Activated CD8-positive, alpha-beta memory T cell treated with anti-CD3 and anti-CD28 coated beads for 1 hour (primary cell): ENCODE data around the gene LHFPL3.

Experiments used
- DNase-seq, 2 donors: peaks; one replicate each; pipeline ENCODE4 v3.0.0-alpha.2; 2020; ENCODE audit warnings: low read depth in 1 of 2; ENCODE audit errors: extremely low read depth in 1 of 2

Gene LHFPL3

DNA sequence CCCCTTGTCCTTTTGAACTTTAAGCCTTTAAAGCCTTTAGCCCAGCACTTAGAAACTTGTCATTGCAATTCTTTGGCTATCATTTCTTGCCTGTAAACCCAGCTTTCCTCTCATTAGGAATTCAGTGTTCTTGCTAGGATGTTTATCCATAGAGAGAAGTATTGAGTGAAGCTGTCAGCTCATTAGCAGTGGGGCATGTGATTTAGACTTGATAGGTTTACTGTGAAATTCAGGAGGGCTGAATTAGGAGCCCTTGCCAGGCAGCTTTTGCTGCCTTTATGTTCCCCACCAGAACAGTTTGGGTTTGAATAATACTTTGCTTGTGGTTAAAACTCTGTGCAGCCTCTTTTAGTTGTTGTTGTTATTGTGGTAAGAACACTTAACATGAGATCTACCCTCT lies 39.5 kb downstream of the LHFPL3 start:
- DNase-seq, result no peak

DNA sequence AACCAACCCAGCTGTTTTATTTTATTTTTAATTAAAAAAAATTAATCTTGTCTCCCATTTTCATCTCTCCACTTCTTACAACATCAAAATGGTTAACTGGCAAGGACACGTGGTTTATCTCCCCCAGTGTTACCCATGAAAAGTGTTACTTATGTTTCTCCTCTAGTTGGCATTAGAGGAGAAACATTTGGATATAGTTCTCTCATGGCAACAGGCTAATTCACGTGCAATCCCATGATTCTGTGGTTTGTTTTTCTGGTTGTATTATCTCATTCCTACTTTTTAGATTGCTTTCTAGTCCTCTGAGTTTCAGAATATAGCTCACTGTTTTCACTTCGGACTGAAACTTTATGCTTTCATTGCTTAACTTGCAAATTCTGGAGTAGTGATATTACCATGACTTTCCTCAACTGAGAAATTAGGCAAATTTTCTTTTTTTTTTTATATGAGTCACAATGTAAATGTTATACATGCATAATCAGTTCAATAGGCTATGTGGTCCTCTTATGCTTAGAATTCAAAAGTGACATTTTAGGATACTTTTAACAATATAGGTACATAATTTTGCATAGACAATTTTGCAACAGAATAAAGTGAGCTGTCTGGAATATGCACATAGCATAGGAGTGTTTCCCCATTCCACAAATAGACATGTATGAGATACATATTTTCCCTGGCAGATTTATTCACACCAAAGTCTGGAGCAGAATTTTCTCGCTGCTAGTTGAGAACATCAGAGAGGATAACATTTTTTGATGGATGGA lies 43.0 kb downstream of the LHFPL3 start:
- DNase-seq, result no peak

GRCh38 chr7:104371980-104372357 lies 43.6 kb downstream of the LHFPL3 start:
- no peak for DNase-seq

DNA sequence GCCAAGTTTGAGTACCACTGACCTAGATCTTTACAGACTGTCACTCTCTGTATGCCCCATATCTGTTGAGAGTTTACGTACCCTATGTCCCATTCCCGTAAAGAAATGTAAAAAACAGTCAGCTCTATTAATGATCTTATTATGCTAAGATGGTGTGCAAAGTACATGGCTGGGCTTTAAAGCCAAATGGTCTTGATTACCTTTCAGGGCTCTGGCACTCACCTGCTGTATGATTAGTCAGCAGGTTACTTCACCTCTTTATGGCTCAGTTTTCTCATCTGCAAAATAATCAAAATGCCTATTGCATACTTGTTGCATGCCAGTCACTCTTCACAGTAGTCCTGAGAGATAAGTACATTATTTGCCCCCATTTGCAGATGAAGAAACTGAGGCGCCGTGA lies 54.2 kb downstream of the LHFPL3 start:
- DNase-seq, result no peak

GRCh38 chr7:104386943-104387342 lies 58.5 kb downstream of the LHFPL3 start:
- DNase-seq, result no peak

GRCh38 chr7:104388222-104388621 lies 59.8 kb downstream of the LHFPL3 start:
- DNase-seq, result no peak

DNA sequence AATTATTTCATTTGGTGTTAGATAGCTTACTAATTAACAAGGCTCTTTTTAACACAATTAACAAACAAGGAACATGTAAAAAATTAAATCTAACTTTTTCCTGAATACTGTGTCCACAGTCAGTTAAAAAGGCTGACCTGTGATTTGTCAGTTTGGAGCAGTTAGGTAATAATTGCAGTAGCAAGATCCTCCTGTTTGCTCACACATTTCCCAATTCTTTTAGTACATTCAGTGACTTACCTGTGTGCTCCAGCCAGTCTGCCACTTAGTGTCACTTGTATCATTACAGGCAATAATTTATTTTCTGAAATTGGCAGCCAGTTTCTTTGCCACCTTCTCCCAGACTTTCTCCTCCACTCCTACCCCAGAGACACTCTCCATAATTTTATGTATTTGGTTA lies 66.8 kb downstream of the LHFPL3 start:
- DNase-seq, result no peak

DNA sequence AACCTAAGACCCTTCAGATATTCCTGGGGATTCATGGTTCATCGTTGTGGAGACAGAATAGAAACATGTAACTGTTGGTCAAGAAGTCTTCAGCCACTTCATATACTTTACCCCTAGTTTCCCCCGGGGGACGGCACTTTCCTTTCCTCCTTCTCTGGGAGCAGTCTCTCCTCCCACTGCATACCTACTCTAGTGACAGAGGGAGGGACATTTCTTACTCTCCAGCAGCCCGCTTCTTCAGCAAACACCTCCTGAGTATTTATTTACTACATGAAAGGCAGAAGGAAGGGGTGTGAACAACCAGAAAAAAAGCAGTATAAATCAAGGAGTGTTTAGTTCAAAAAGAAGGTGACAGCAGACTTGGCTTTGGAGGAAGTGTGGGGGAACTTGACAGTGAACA lies 69.0 kb downstream of the LHFPL3 start:
- DNase-seq, result no peak

- no peak for DNase-seq
These were observed 80.0 kb downstream of the LHFPL3 start for GRCh38 chr7:104408371-104408770.

GRCh38 chr7:104410742-104411141 lies 82.3 kb downstream of the LHFPL3 start:
- no peak for DNase-seq

- no peak for DNase-seq
These were observed 84.5 kb downstream of the LHFPL3 start for GRCh38 chr7:104412911-104413310.

- DNase-seq, result no peak
These were observed 85.8 kb downstream of the LHFPL3 start for GRCh38 chr7:104414216-104414615.

DNA sequence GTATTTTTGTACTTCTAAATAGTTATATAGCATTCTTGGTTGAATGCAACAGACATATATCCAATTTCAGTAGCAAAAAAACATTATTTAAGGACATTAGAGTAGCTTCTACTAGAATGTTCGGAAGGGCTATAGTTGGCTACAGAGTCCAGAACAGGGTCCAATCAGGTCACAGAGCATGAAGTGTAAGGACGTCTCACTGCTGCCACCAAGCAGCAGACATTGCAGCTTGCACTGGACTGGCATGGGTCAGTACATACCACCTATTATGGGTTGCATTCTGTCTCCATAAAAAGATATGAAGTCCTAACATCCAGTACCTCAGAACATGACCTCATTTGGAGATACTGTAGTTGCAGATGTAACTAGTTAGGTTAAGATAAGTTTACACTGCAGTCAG lies 87.3 kb downstream of the LHFPL3 start:
- no peak for DNase-seq

DNA sequence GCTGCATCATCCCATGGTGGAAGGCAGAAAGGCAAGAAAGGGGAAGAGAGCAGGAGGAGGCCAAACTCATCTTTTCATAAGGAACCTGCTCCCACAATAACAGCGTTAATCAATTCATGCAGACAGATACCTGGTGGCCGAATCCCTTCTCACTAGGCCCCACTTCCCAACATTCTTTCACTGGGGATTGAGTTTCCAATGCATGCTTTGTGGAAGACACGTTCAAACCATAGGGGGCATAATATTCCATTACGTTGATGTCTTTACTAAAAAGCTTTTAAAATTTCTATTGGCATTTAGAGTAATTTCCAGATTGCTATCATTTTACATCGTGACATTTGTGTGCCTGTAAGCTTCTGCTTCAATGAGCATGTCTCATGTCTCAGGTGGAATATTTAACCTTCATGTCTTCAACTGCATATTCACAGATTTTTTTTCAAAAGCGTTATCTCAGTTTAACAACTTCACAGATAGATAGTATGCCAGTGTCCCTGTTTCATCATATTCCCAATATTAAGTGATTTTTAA lies 88.5 kb downstream of the LHFPL3 start:
- DNase-seq, result no peak

DNA sequence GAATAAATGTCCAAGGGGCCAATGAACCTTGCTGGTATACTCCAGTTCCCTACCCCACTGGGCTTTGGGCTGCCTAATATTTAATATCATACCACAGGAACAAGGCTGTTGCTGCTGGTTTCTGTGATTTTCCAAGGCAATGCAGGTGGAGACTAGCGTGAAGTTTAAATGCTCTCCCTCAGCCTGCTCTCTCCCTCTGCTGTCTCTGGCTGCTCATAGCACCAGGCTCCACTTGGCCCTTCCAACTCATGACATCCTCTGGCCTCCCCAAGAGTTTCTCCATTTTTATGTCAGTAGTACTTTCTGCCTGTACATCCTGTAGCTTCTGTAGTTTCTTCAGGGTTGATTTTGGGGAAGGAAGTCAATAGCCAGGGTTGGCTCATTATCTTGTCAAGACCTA lies 103.5 kb downstream of the LHFPL3 start:
- DNase-seq, result no peak

- DNase-seq, result no peak
These were observed 105.7 kb downstream of the LHFPL3 start for GRCh38 chr7:104434129-104434528.

GRCh38 chr7:104442481-104442880 lies 114.1 kb downstream of the LHFPL3 start:
- no peak for DNase-seq

GRCh38 chr7:104444017-104444416 lies 115.6 kb downstream of the LHFPL3 start:
- DNase-seq, result no peak

GRCh38 chr7:104445393-104445792 lies 117.0 kb downstream of the LHFPL3 start:
- DNase-seq, result no peak

DNA sequence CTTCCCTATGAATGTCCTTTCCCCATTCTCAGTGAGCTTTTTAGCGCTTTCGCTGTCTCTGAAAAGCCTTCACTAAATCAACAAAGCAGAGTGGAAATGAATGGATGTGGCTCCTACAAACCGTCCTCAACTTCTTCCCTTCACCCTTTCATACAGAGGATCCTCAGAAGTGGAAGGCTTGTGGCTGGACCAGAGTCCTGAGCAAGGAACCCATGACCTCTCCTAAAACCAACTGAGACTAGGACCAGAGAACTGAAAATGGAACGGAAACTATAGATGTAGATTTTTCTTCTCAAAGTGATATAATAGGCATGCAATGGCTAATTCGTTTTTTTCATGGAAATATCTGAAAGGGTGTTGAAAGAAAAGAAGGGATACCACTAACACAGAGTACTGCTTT lies 122.5 kb downstream of the LHFPL3 start:
- DNase-seq, result no peak

GRCh38 chr7:104453190-104453589 lies 124.8 kb downstream of the LHFPL3 start:
- DNase-seq, result no peak

- no peak for DNase-seq
These were observed 130.5 kb downstream of the LHFPL3 start for GRCh38 chr7:104458875-104459274.
